PFSK-1 (cell line): ENCODE measurements around the gene CCDC92B.

ENCODE experiments used
- POLR2AphosphoS5 ChIP-seq: IDR thresholded peaks from 2 replicates; pipeline ENCODE4 v1.6.1; 2012; ENCODE audit warnings: low read depth, mild to moderate bottlenecking, control low read depth, low read length, moderate library complexity
- REST ChIP-seq, 2 experiments: IDR thresholded peaks; 2 replicates each; pipeline versions ENCODE4 v1.6.1 to v1.8.0; 2011 to 2012; ENCODE audit warnings: low read depth in 2 of 2, low read length in 2 of 2, control low read depth in 1 of 2, inconsistent platforms in 1 of 2, mild to moderate bottlenecking in 1 of 2, moderate library complexity in 1 of 2; ENCODE audit not compliant: insufficient read depth in 1 of 2
- SIN3A ChIP-seq: IDR thresholded peaks from 2 replicates; pipeline ENCODE4 v1.6.1; 2012; ENCODE audit warnings: mild to moderate bottlenecking, low read length, moderate library complexity, borderline replicate concordance; ENCODE audit not compliant: insufficient read depth

- no peak for TF ChIP-seq REST (IDR thresholded peaks at IDR 0.05; ENCODE audit: insufficient read depth in 1 of 2, low read depth in 2 of 2, low read length in 2 of 2)
- TF ChIP-seq POLR2AphosphoS5 = no peak
- no peak for TF ChIP-seq SIN3A
These were observed 6.7 kb upstream of the CCDC92B start for GRCh38 chr17:2755891-2756724.
